NCI-H446 treated with DMSO at 0.1 percent for 48 hours (cell line): ENCODE measurements around the gene KIDINS220.
A peak's percentile ranks its signal among the peaks of the same experiment; 100 is the strongest.

Source experiments
- DNase-seq: peaks from one replicate; lab custom pipeline; 2025; lab: John Stamatoyannopoulos, UW

KIDINS220 gene

GRCh38 chr2:8805278-8806210, 31.9 kb downstream of the KIDINS220 start:
- no peak for DNase-seq

GRCh38 chr2:8803658-8804379, 33.6 kb downstream of the KIDINS220 start:
- DNase-seq, result peak; percentile 52

- DNase-seq, result no peak
These were observed 34.7 kb downstream of the KIDINS220 start for GRCh38 chr2:8802741-8803140.

GRCh38 chr2:8800821-8801220, 36.6 kb downstream of the KIDINS220 start:
- no peak for DNase-seq

GRCh38 chr2:8800218-8800617, 37.2 kb downstream of the KIDINS220 start:
- no peak for DNase-seq

GRCh38 chr2:8799004-8799403, 38.4 kb downstream of the KIDINS220 start:
- no peak for DNase-seq

GRCh38 chr2:8798393-8798792, 39.0 kb downstream of the KIDINS220 start:
- DNase-seq, result no peak

- DNase-seq, result no peak
These were observed 39.7 kb downstream of the KIDINS220 start for GRCh38 chr2:8797682-8798081.

GRCh38 chr2:8796878-8797550, 40.4 kb downstream of the KIDINS220 start:
- DNase-seq, result no peak

- DNase-seq, result no peak
These were observed 41.0 kb downstream of the KIDINS220 start for GRCh38 chr2:8796315-8796848.

GRCh38 chr2:8794923-8795825, 42.2 kb downstream of the KIDINS220 start:
- DNase-seq, result no peak

- DNase-seq, result no peak
These were observed 46.7 kb downstream of the KIDINS220 start for GRCh38 chr2:8790739-8791162.

GRCh38 chr2:8786463-8786862, 51.0 kb downstream of the KIDINS220 start:
- no peak for DNase-seq

GRCh38 chr2:8779795-8780671, 57.4 kb downstream of the KIDINS220 start:
- no peak for DNase-seq

GRCh38 chr2:8774371-8774770, 63.0 kb downstream of the KIDINS220 start:
- no peak for DNase-seq

GRCh38 chr2:8767324-8767723, 70.1 kb downstream of the KIDINS220 start:
- DNase-seq, result no peak

- DNase-seq, result peak; percentile 42
These were observed 75.8 kb downstream of the KIDINS220 start for GRCh38 chr2:8761529-8762164.

GRCh38 chr2:8756716-8757115, 80.7 kb downstream of the KIDINS220 start:
- no peak for DNase-seq

GRCh38 chr2:8756230-8756629, 81.2 kb downstream of the KIDINS220 start:
- no peak for DNase-seq
